Uterus (tissue), 2 donors: Measurements from ENCODE around the gene FRRS1.

ENCODE experiments used
- POLR2A ChIP-seq, 2 donors: fragments of 450-650 bp; IDR thresholded peaks; one replicate each; pipeline ENCODE4 v1.6.1; 2016; ENCODE audit warnings: antibody characterized with exemption in 2 of 2, mild to moderate bottlenecking in 1 of 2, moderate library complexity in 1 of 2
- TF ChIP-seq, protein P1 (sequence below), 4 experiments: fragments of 200-600 bp in 2 of 4; fragments of 450-650 bp in 2 of 4; sonication (generic) in 2 of 4; IDR thresholded peaks; one replicate each; pipeline ENCODE4 v1.5.1; 2016 to 2019; ENCODE audit warnings: antibody characterized with exemption in 4 of 4, mild to moderate bottlenecking in 2 of 4, moderate library complexity in 1 of 4

DNA sequence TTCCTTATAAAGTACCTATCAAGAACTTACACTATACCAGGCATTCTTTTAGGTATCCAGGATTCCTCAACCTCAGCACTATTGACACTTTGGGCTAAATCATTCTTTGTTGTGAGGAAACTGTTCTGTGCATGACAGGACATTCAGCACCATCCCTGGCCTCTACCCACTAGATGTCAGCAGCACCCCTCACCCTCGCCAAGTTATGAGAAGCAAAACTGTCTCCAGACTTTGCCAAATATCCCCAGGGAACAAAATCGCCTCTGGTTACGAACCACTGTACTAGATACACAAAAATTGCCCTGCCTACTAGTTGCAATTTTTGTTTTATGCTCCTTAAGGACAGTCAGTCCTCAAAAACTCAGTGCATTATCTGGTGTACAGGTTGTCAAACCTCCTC, 84.9 kb downstream of the FRRS1 start:
- TF ChIP-seq POLR2A (IDR thresholded peaks at IDR 0.05) = no peak
- TF ChIP-seq, protein P1, sequence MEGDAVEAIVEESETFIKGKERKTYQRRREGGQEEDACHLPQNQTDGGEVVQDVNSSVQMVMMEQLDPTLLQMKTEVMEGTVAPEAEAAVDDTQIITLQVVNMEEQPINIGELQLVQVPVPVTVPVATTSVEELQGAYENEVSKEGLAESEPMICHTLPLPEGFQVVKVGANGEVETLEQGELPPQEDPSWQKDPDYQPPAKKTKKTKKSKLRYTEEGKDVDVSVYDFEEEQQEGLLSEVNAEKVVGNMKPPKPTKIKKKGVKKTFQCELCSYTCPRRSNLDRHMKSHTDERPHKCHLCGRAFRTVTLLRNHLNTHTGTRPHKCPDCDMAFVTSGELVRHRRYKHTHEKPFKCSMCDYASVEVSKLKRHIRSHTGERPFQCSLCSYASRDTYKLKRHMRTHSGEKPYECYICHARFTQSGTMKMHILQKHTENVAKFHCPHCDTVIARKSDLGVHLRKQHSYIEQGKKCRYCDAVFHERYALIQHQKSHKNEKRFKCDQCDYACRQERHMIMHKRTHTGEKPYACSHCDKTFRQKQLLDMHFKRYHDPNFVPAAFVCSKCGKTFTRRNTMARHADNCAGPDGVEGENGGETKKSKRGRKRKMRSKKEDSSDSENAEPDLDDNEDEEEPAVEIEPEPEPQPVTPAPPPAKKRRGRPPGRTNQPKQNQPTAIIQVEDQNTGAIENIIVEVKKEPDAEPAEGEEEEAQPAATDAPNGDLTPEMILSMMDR (IDR thresholded peaks at IDR 0.05) = no peak
